Measurements from ENCODE around the gene SPDYE3.
"Not testable (repeated sequence)": the region's sequence is repeated elsewhere in the genome, so short reads cannot be mapped to it uniquely, and the experiment has no call there.

- not testable (repeated sequence) for TF ChIP-seq POLR2A, CTCF (IDR thresholded peaks at IDR 0.05)
Observed at GRCh38 chr7:100365998-100366367, 58.5 kb downstream of the SPDYE3 start.
